SK-N-SH (cell line): ENCODE results near the gene SRSF3. TPM values are rescaled to one million over a fixed set of nuclear protein-coding genes. Genes with fewer than 3 reads are reported as not detected.

Experiments used
- CTCF ChIA-PET: fragments of 300-600, 350-600 bp; formaldehyde crosslinking; extraction: SDS; loops from one replicate; lab custom pipeline; 2021; lab: Yijun Ruan, JAX
- POLR2A ChIA-PET: fragments of 350-600 bp; sonication (Branson Sonifier 250); formaldehyde crosslinking; extraction: SDS; loops from one replicate; lab custom pipeline; 2020; ENCODE audit warnings: antibody characterized with exemption, inconsistent platforms; lab: Yijun Ruan, JAX
- DNase-seq: peaks from one replicate; pipeline ENCODE4 v3.0.0; 2012
- H2AFZ ChIP-seq: fragments of 200-600 bp; sonication (generic); 2 replicates; pipeline ENCODE4 v1.8.1; 2016; ENCODE audit warnings: antibody characterized with exemption, mild to moderate bottlenecking, low read depth
- H3F3A ChIP-seq: fragments of 200-600 bp; sonication (generic); replicated peaks from 2 replicates; pipeline ENCODE3; 2016; ENCODE audit warnings: antibody characterized with exemption, mild to moderate bottlenecking; ENCODE audit not compliant: insufficient read depth
- H3K27ac ChIP-seq, 2 experiments: fragments of 200-500 bp in 1 of 2; fragments of 200-600 bp in 1 of 2; sonication (Bioruptor generic) in 1 of 2; sonication (generic), shearing (Covaris generic) in 1 of 2; 2 replicates each; pipeline versions ENCODE4 v1.5.1 to v1.6.1; 2014 to 2016; ENCODE audit warnings: low read depth in 2 of 2, inconsistent platforms in 1 of 2, low read length in 1 of 2, mild to moderate bottlenecking in 1 of 2, mixed read lengths in 1 of 2
- H3K27me3 ChIP-seq: fragments of 200-600 bp; sonication (generic), shearing (Covaris generic); 2 replicates; pipeline ENCODE4 v1.6.1; 2016; ENCODE audit warnings: mixed run types; ENCODE audit not compliant: insufficient read depth
- H3K36me3 ChIP-seq, 2 experiments: fragments of 200-500 bp in 1 of 2; fragments of 200-600 bp in 1 of 2; sonication (Bioruptor generic) in 1 of 2; sonication (generic) in 1 of 2; replicated peaks in 1 of 2; 2 replicates each; pipeline versions ENCODE3 to v1.5.1; 2014 to 2016; ENCODE audit warnings: low read length in 1 of 2, mild to moderate bottlenecking in 1 of 2; ENCODE audit not compliant: insufficient read depth in 2 of 2, control insufficient read depth in 1 of 2
- H3K4me1 ChIP-seq, 2 experiments: fragments of 200-500 bp in 1 of 2; fragments of 200-600 bp in 1 of 2; sonication (Bioruptor generic) in 1 of 2; sonication (generic), shearing (Covaris generic) in 1 of 2; 2 replicates each; pipeline versions ENCODE4 v1.5.1 to v1.6.1; 2014 to 2016; ENCODE audit warnings: low read depth in 1 of 2, low read length in 1 of 2, mixed run types in 1 of 2; ENCODE audit not compliant: insufficient read depth in 2 of 2, control insufficient read depth in 1 of 2
- H3K4me2 ChIP-seq: fragments of 200-600 bp; sonication (generic), shearing (Covaris generic); 2 replicates; pipeline ENCODE4 v1.6.1; 2017; ENCODE audit warnings: mixed run types
- H3K4me3 ChIP-seq, 2 experiments: fragments of 200-500 bp in 1 of 2; fragments of 200-600 bp in 1 of 2; sonication (Bioruptor generic) in 1 of 2; sonication (generic), shearing (Covaris generic) in 1 of 2; 2 replicates each; pipeline versions ENCODE4 v1.5.1 to v1.8.1; 2014 to 2016; ENCODE audit warnings: low read depth in 2 of 2, inconsistent platforms in 1 of 2, low read length in 1 of 2, mild to moderate bottlenecking in 1 of 2, mixed read lengths in 1 of 2, moderate library complexity in 1 of 2
- H3K79me2 ChIP-seq: fragments of 200-600 bp; sonication (generic); 2 replicates; pipeline ENCODE4 v1.8.1; 2017; ENCODE audit warnings: mild to moderate bottlenecking; ENCODE audit not compliant: insufficient read depth
- H3K9ac ChIP-seq: fragments of 200-600 bp; sonication (generic); 2 replicates; pipeline ENCODE4 v1.6.1; 2017; ENCODE audit warnings: mixed run types
- H3K9me2 ChIP-seq: fragments of 200-600 bp; sonication (generic); 2 replicates; pipeline ENCODE4 v1.6.1; 2017; ENCODE audit warnings: mixed run types
- H3K9me3 ChIP-seq: fragments of 200-600 bp; sonication (generic); 2 replicates; pipeline ENCODE4 v1.6.1; 2017; ENCODE audit warnings: mixed run types, mild to moderate bottlenecking, moderate library complexity
- H4K20me1 ChIP-seq: fragments of 200-600 bp; sonication (generic); 2 replicates; pipeline ENCODE4 v1.6.1; 2017; ENCODE audit warnings: mild to moderate bottlenecking, mixed run types; ENCODE audit not compliant: insufficient read depth
- CHD2 ChIP-seq: fragments of 150-350 bp; IDR thresholded peaks from 2 replicates; pipeline ENCODE4 v1.6.1; 2018; ENCODE audit warnings: low read length; ENCODE audit not compliant: partially characterized antibody
- CTCF ChIP-seq: fragments of 200-600 bp; sonication (generic); IDR thresholded peaks from 2 replicates; pipeline ENCODE4 v1.6.1; 2017; ENCODE audit warnings: antibody characterized with exemption, mild to moderate bottlenecking, moderate library complexity
- ELF1 ChIP-seq: IDR thresholded peaks from 2 replicates; pipeline ENCODE4 v1.4.0; 2012
- EZH2phosphoT487 ChIP-seq: fragments of 200-600 bp; sonication (generic); IDR thresholded peaks from 2 replicates; pipeline ENCODE4 v1.6.1; 2017; ENCODE audit warnings: low read depth, mixed run types, mild to moderate bottlenecking, antibody characterized with exemption, moderate library complexity, borderline replicate concordance
- GABPA ChIP-seq: IDR thresholded peaks from 2 replicates; pipeline ENCODE4 v1.4.0; 2012; ENCODE audit warnings: low read depth, mild to moderate bottlenecking
- GATA2 ChIP-seq: sonication (generic); formaldehyde crosslinking; IDR thresholded peaks from 2 replicates; pipeline ENCODE4 v1.5.0; 2020; ENCODE audit warnings: mild to moderate bottlenecking, missing genetic modification reagents
- MAX ChIP-seq: IDR thresholded peaks from 2 replicates; pipeline ENCODE4 v1.4.0; 2012; ENCODE audit warnings: low read depth
- MEF2A ChIP-seq: IDR thresholded peaks from 2 replicates; pipeline ENCODE4 v1.4.0; 2012; ENCODE audit warnings: low read depth, borderline replicate concordance
- MXI1 ChIP-seq: IDR thresholded peaks from 2 replicates; pipeline ENCODE4 v1.6.1; 2012; ENCODE audit warnings: mild to moderate bottlenecking, low read depth, low read length, improper control_type of control experiment
- PBX3 ChIP-seq: IDR thresholded peaks from 2 replicates; pipeline ENCODE4; 2012
- POLR2AphosphoS5 ChIP-seq: IDR thresholded peaks from 2 replicates; pipeline ENCODE4 v1.6.1; 2012; ENCODE audit warnings: low read depth, low read length
- RCOR1 ChIP-seq: fragments of 150-350 bp; IDR thresholded peaks from 2 replicates; pipeline ENCODE4 v1.6.1; 2017; ENCODE audit warnings: antibody characterized with exemption, low read length
- RFX5 ChIP-seq: IDR thresholded peaks from 2 replicates; pipeline ENCODE4 v1.6.1; 2012; ENCODE audit warnings: mild to moderate bottlenecking, improper control_type of control experiment, low read length
- RXRA ChIP-seq: IDR thresholded peaks from 2 replicates; pipeline ENCODE4 v1.4.0; 2012; ENCODE audit warnings: low read depth, mild to moderate bottlenecking, borderline replicate concordance
- SMC3 ChIP-seq: IDR thresholded peaks from 2 replicates; pipeline ENCODE4 v1.6.1; 2012; ENCODE audit warnings: low read depth, low read length, improper control_type of control experiment
- TAF1 ChIP-seq: IDR thresholded peaks from 2 replicates; pipeline ENCODE4 v1.6.1; 2012; ENCODE audit warnings: low read depth, mild to moderate bottlenecking, low read length, moderate library complexity, borderline replicate concordance
- YY1 ChIP-seq: IDR thresholded peaks from 2 replicates; pipeline ENCODE4 v1.4.0; 2012; ENCODE audit warnings: low read depth, mild to moderate bottlenecking
- WGBS: methylation state at CpG from one replicate; pipeline ENCODE4 v1.1.6; 2017; ENCODE audit warnings: low lambda C conversion rate; 5-methylcytosine and 5-hydroxymethylcytosine counted together
- polyA plus RNA-seq, 3 experiments: library from polyadenylated mRNA; depleted of rRNA; stranded (reverse); fragments of >200 nt; gene quantifications; 2 replicates each; pipeline ENCODE4 v1.2.3, GENCODE V29; 2012
- TF ChIP-seq, protein P1 (sequence below): IDR thresholded peaks from 2 replicates; pipeline ENCODE4 v1.4.0; 2012; ENCODE audit warnings: low read depth, borderline replicate concordance
- TF ChIP-seq, protein P2 (sequence below): IDR thresholded peaks from 2 replicates; pipeline ENCODE4 v1.4.0; 2012; ENCODE audit warnings: low read depth, borderline replicate concordance
- TF ChIP-seq, protein P3 (sequence below): fragments of 150-350 bp; IDR thresholded peaks from 2 replicates; pipeline ENCODE4 v1.6.1; 2017; ENCODE audit warnings: antibody characterized with exemption, low read length, low read depth, borderline replicate concordance

Gene SRSF3
- polyA plus RNA-seq, 1 of the 3 experiments (the other 2 are of a cell fraction) = 351 TPM

DNA sequence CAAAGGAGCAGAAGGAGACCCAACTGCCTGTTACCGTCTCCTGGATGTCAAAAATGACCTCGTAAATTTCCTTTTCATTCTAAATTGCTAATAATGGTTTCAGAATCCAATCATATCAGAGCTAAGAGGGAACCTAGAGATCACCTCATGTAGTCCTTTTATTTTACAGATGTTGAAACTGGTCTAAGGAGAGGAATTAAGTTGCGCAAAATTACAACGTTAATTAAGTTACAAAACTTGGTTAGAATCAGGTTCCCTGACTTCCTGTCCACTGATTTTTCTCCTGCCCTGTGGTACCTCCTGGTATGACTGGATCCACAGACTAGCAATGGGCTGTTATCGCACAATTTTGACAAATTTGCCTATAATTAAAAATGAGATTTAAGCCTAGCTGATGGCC lies 37.9 kb upstream of the SRSF3 start (continued):
- TF ChIP-seq EZH2phosphoT487 = no peak

- POLR2A ChIA-PET = no interaction called here
- TF ChIP-seq, protein P1, sequence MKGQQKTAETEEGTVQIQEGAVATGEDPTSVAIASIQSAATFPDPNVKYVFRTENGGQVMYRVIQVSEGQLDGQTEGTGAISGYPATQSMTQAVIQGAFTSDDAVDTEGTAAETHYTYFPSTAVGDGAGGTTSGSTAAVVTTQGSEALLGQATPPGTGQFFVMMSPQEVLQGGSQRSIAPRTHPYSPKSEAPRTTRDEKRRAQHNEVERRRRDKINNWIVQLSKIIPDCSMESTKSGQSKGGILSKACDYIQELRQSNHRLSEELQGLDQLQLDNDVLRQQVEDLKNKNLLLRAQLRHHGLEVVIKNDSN = no peak
- TF ChIP-seq MXI1 (no peak), PBX3 (no peak), GATA2 (CRISPR knock-in tag) (no peak), MAX (no peak), ELF1 (no peak), SMC3 (no peak), CHD2 (no peak), RCOR1 (no peak), GABPA (no peak), POLR2AphosphoS5 (no peak), MEF2A (no peak), EZH2phosphoT487 (no peak), RXRA (no peak), CTCF (no peak), TAF1 (no peak), RFX5 (no peak), YY1 (no peak)
- TF ChIP-seq, protein P2, sequence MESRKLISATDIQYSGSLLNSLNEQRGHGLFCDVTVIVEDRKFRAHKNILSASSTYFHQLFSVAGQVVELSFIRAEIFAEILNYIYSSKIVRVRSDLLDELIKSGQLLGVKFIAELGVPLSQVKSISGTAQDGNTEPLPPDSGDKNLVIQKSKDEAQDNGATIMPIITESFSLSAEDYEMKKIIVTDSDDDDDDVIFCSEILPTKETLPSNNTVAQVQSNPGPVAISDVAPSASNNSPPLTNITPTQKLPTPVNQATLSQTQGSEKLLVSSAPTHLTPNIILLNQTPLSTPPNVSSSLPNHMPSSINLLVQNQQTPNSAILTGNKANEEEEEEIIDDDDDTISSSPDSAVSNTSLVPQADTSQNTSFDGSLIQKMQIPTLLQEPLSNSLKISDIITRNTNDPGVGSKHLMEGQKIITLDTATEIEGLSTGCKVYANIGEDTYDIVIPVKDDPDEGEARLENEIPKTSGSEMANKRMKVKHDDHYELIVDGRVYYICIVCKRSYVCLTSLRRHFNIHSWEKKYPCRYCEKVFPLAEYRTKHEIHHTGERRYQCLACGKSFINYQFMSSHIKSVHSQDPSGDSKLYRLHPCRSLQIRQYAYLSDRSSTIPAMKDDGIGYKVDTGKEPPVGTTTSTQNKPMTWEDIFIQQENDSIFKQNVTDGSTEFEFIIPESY = no peak
- TF ChIP-seq, protein P3, sequence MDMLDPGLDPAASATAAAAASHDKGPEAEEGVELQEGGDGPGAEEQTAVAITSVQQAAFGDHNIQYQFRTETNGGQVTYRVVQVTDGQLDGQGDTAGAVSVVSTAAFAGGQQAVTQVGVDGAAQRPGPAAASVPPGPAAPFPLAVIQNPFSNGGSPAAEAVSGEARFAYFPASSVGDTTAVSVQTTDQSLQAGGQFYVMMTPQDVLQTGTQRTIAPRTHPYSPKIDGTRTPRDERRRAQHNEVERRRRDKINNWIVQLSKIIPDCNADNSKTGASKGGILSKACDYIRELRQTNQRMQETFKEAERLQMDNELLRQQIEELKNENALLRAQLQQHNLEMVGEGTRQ = no peak
- Histone ChIP-seq H3K79me2 (no peaks in the 10 kb centered on the region), H2AFZ (no peak overlapping the region), H3K4me2 (no peak overlapping the region), H3K27me3 (no peaks in the 10 kb centered on the region), H3K9me3 (no peaks in the 10 kb centered on the region), H3K9ac (no peak overlapping the region), H4K20me1 (no peaks in the 10 kb centered on the region), H3K27ac (no peak overlapping the region), H3F3A (peaks cover 3% of the 10 kb centered on the region), H3K4me1 (no peaks in the 10 kb centered on the region; a peak in 1 of 4 replicates), H3K4me3 (no peak overlapping the region), H3K36me3 (no peaks in the 10 kb centered on the region), H3K9me2 (no peaks in the 10 kb centered on the region)
- 72% methylated on average over 7 of the region's 7 CpGs for WGBS
- no peak for DNase-seq
- CTCF ChIA-PET = no interaction called here
These were observed 35.0 kb upstream of the SRSF3 start for GRCh38 chr6:36559011-36559793.
